OCI-LY7 (cell line): ENCODE results near the gene KIRREL3.

Experiments used
- EZH2phosphoT487 ChIP-seq: fragments of 200-600 bp; sonication (generic); IDR thresholded peaks from 2 replicates; pipeline ENCODE4 v1.6.1; 2018; ENCODE audit warnings: low read depth, borderline replicate concordance, mild to moderate bottlenecking, mixed run types, antibody characterized with exemption, low read length, moderate library complexity, mixed read lengths
- TF ChIP-seq, protein P1 (sequence below): fragments of 200-600 bp; sonication (generic); conservative IDR thresholded peaks from 2 replicates; pipeline ENCODE4 v1.5.1; 2014; ENCODE audit warnings: mild to moderate bottlenecking, antibody characterized with exemption, low read length, moderate library complexity, mixed read lengths

GRCh38 chr11:126742582-126742981, 258.0 kb downstream of the KIRREL3 start:
- TF ChIP-seq, protein P1, sequence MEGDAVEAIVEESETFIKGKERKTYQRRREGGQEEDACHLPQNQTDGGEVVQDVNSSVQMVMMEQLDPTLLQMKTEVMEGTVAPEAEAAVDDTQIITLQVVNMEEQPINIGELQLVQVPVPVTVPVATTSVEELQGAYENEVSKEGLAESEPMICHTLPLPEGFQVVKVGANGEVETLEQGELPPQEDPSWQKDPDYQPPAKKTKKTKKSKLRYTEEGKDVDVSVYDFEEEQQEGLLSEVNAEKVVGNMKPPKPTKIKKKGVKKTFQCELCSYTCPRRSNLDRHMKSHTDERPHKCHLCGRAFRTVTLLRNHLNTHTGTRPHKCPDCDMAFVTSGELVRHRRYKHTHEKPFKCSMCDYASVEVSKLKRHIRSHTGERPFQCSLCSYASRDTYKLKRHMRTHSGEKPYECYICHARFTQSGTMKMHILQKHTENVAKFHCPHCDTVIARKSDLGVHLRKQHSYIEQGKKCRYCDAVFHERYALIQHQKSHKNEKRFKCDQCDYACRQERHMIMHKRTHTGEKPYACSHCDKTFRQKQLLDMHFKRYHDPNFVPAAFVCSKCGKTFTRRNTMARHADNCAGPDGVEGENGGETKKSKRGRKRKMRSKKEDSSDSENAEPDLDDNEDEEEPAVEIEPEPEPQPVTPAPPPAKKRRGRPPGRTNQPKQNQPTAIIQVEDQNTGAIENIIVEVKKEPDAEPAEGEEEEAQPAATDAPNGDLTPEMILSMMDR, result no peak
- TF ChIP-seq EZH2phosphoT487, result no peak
